ENCODE data around the gene PPTC7.

PPTC7 gene

DNA sequence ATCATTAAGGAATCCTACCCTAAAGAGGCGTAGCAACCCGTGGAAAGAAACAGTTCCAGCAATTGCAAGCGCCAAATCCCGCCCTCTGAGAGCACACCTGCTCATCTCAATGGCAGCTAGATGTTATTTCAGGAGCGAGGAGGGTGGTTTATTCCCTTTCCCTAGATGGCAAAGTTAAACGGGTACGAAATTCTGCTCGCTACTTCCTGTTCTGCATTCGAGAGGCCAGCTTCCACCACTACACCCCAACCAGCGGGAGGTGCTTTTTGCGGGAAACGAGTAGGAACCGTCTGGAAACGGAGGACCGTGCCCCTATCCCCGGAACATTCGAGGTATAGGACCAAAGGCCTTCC is 81.7 kb downstream of the PPTC7 start:
- H3K4me1 ChIP-seq (ENCODE audit: insufficient read depth, low read length, severe bottlenecking) = peaks cover 27% of the 10 kb centered on the region
- H3K9me2 ChIP-seq (ENCODE audit: low read depth, low read length) = no peaks in the 10 kb centered on the region
- H3K27me3 ChIP-seq (ENCODE audit: insufficient read depth, low read length) = no peaks in the 10 kb centered on the region
- no peaks in the 10 kb centered on the region for H3K9me3 ChIP-seq (ENCODE audit: low read length)
- H2AFZ ChIP-seq (ENCODE audit: low read length) = no peak overlapping the region
- TF ChIP-seq EZH2 (IDR thresholded peaks at IDR 0.05; ENCODE audit: borderline replicate concordance, low read length) = no peak
- no peak for TF ChIP-seq CTCF (IDR thresholded peaks at IDR 0.05; ENCODE audit: low read length)
- H3K4me3 ChIP-seq (ENCODE audit: low read depth, low read length, poor library complexity, severe bottlenecking) = peak overlapping the region; percentile 100
- H3K36me3 ChIP-seq (ENCODE audit: insufficient read depth, low read length) = peaks cover 6% of the 10 kb centered on the region; the same call in 1 of the 2 replicates
- H3F3A ChIP-seq (ENCODE audit: insufficient read depth, low read length) = no peaks in the 10 kb centered on the region
- peaks cover 36% of the 10 kb centered on the region for H3K79me2 ChIP-seq (ENCODE audit: insufficient read depth, low read length)
- peak overlapping the region; percentile 99 for H3K9ac ChIP-seq (ENCODE audit: low read length)
- H3K27ac ChIP-seq (ENCODE audit: low read depth, low read length, poor library complexity, severe bottlenecking) = peak overlapping the region; percentile 72
- no peaks in the 10 kb centered on the region for H4K20me1 ChIP-seq (ENCODE audit: insufficient read depth, low read length)
- H3K4me2 ChIP-seq (ENCODE audit: low read length) = peak overlapping the region; percentile 86

GRCh38 chr12:110498984-110499706 is 84.0 kb downstream of the PPTC7 start:
- peak overlapping the region; percentile 19; the same call in 1 of the 2 replicates for H3K4me2 ChIP-seq (ENCODE audit: low read length)
- H3K27ac ChIP-seq (ENCODE audit: low read depth, low read length, poor library complexity, severe bottlenecking) = no peak overlapping the region

More at GRCh38 chr12:110498984-110499706, 84.0 kb downstream of the PPTC7 start:
- Histone ChIP-seq H3K36me3 (ENCODE audit: insufficient read depth, low read length) (peaks cover 23% of the 10 kb centered on the region), H2AFZ (ENCODE audit: low read length) (no peak overlapping the region), H3K27me3 (ENCODE audit: insufficient read depth, low read length) (no peaks in the 10 kb centered on the region), H3K79me2 (ENCODE audit: insufficient read depth, low read length) (peaks cover 36% of the 10 kb centered on the region), H4K20me1 (ENCODE audit: insufficient read depth, low read length) (no peaks in the 10 kb centered on the region), H3K9me3 (ENCODE audit: low read length) (no peaks in the 10 kb centered on the region), H3K9ac (ENCODE audit: low read length) (no peak overlapping the region), H3F3A (ENCODE audit: insufficient read depth, low read length) (no peaks in the 10 kb centered on the region), H3K4me3 (ENCODE audit: low read depth, low read length, poor library complexity, severe bottlenecking) (no peak overlapping the region), H3K9me2 (ENCODE audit: low read depth, low read length) (no peaks in the 10 kb centered on the region), H3K4me1 (ENCODE audit: insufficient read depth, low read length, severe bottlenecking) (peaks cover 27% of the 10 kb centered on the region)
- TF ChIP-seq CTCF (IDR thresholded peaks at IDR 0.05; ENCODE audit: low read length) = no peak
- no peak for TF ChIP-seq EZH2 (IDR thresholded peaks at IDR 0.05; ENCODE audit: borderline replicate concordance, low read length)
